ENCODE measurements around the gene TM4SF5. TPM values are rescaled to one million over a fixed set of nuclear protein-coding genes. Genes with fewer than 3 reads are reported as not detected.

TM4SF5 gene
- total and polyA plus RNA-seq, 2 of the 8 experiments (the other 6 are each of a cell fraction or from before 2014, with no cell fraction given): not detected

- Histone ChIP-seq H3K56ac (replicated peaks; ENCODE audit: insufficient read length, low read depth, low read length) (no peak overlapping the region), H2BK120ac (replicated peaks; ENCODE audit: low read depth, low read length) (no peak overlapping the region), H3K4me1 (replicated peaks in 1 of 4; ENCODE audit: control insufficient read depth in 3 of 4, insufficient read depth in 4 of 4, low read length in 3 of 4) (no peaks in the 10 kb centered on the region), H4K20me1 (replicated peaks in 1 of 2; ENCODE audit: control insufficient read depth in 1 of 2, insufficient read depth in 2 of 2, low read length in 2 of 2) (no peaks in the 10 kb centered on the region), H3K14ac (ENCODE audit: insufficient read length) (no peak overlapping the region), H3K23ac (ENCODE audit: insufficient read length) (no peak overlapping the region), H2AFZ (ENCODE audit: low read length) (no peak overlapping the region), H3K9me3 (ENCODE audit: insufficient read depth in 2 of 2, low read depth in 1 of 2, low read length in 1 of 2) (no peaks in the 10 kb centered on the region), H2BK20ac (ENCODE audit: low read length) (no peak overlapping the region), H4K8ac (ENCODE audit: extremely low read depth, insufficient read depth, low read length) (no peak overlapping the region), H2AK5ac (ENCODE audit: low read depth, low read length) (no peak overlapping the region), H3K79me1 (ENCODE audit: low read depth, low read length) (no peaks in the 10 kb centered on the region), H3K4me3 (ENCODE audit: extremely low read depth in 1 of 4, insufficient read depth in 2 of 4, low read depth in 3 of 4, low read length in 4 of 4) (no peak overlapping the region), H2BK5ac (ENCODE audit: low read depth, low read length) (no peak overlapping the region), H3K27me3 (replicated peaks in 1 of 4; ENCODE audit: control insufficient read depth in 3 of 4, extremely low read depth in 1 of 4, insufficient read depth in 3 of 4, low read length in 3 of 4) (0 out of 7 replicates have a peak, but pooled peaks cover 0 to 2% (median 0%) of the 10 kb centered on the region in 4 experiments), H3K4ac (replicated peaks; ENCODE audit: insufficient read length, low read depth, low read length) (no peak overlapping the region), H4K5ac (ENCODE audit: insufficient read length, low read depth, low read length) (no peak overlapping the region), H2BK15ac (ENCODE audit: low read length) (no peak overlapping the region), H2BK12ac (ENCODE audit: low read depth, low read length) (no peak overlapping the region), H3K9ac (replicated peaks in 1 of 4; ENCODE audit: extremely low read depth in 1 of 4, low read depth in 3 of 4, low read length in 3 of 4) (no peak overlapping the region), H3K79me2 (ENCODE audit: control insufficient read depth in 1 of 2, insufficient read depth in 2 of 2, low read length in 2 of 2) (no peaks in the 10 kb centered on the region), H3K27ac (ENCODE audit: low read depth, low read length) (no peak overlapping the region), H3K4me2 (ENCODE audit: insufficient read depth in 1 of 2, low read depth in 2 of 2, low read length in 2 of 2) (no peak overlapping the region), H3K23me2 (ENCODE audit: low read depth, low read length) (no peaks in the 10 kb centered on the region), H3K36me3 (ENCODE audit: control insufficient read depth in 2 of 4, insufficient read depth in 4 of 4, low read length in 3 of 4) (no peaks in the 10 kb centered on the region), H4K91ac (replicated peaks; ENCODE audit: insufficient read length, low read length) (no peak overlapping the region), H3K18ac (ENCODE audit: extremely low read depth, low read length) (no peak overlapping the region)
- WGBS, 2 experiments (ENCODE audit: extremely low coverage in 1 of 2, insufficient coverage in 1 of 2, insufficient read length in 1 of 2, insufficient replicate concordance in 2 of 2, low coverage in 1 of 2, low lambda C conversion rate in 2 of 2, missing lambda C conversion rate in 1 of 2): 81% methylated on average over 11 of the region's 11 CpGs; no CpG with 5 or more reads in 1 of the 2 experiments
- FAIRE-seq (no peak), DNase-seq (ENCODE audit: low read depth in 1 of 2, low spot score in 2 of 2) (no peak)
- ChIA-PET POLR2A (ENCODE audit: partially characterized antibody) (interaction anchor here (1.1 kb wide), 1 partner anchor 78 kb away, joined by 3 read pairs; no protein-coding TSS in a partner anchor), CTCF (ENCODE audit: partially characterized antibody) (interaction anchor here (1.3 to 3.8 kb wide), 5 partner anchors 7 to 116 kb away, joined by 3 to 16 read pairs (median 10); partner anchors contain the start of genes GLTPD2 and VMO1)
- no peak for TF ChIP-seq KDM5A (IDR thresholded peaks at IDR 0.05; ENCODE audit: low read length)
- TF ChIP-seq CHD2 (IDR thresholded peaks at IDR 0.05; ENCODE audit: low read length): no peak
- no peak for TF ChIP-seq RXRA (IDR thresholded peaks at IDR 0.05; ENCODE audit: insufficient read depth, low read depth, low read length)
- TF ChIP-seq SIRT6 (IDR thresholded peaks at IDR 0.05; ENCODE audit: low read length): no peak
- no peak for TF ChIP-seq TEAD4 (IDR thresholded peaks at IDR 0.05; ENCODE audit: low read depth, low read length)
- TF ChIP-seq ATF3 (IDR thresholded peaks at IDR 0.05; ENCODE audit: insufficient read depth, low read depth, low read length): no peak
- TF ChIP-seq TAF7 (optimal IDR thresholded peaks at IDR 0.05; ENCODE audit: borderline replicate concordance, low read depth, low read length): no peak
- TF ChIP-seq JUN (IDR thresholded peaks at IDR 0.05; ENCODE audit: low read depth, low read length): no peak
- no peak for TF ChIP-seq ZNF274 (IDR thresholded peaks at IDR 0.05; ENCODE audit: borderline replicate concordance, extremely low read depth, low read length)
These were observed 8.8 kb downstream of the TM4SF5 start for GRCh38 chr17:4780325-4780955.
